Smooth muscle cell (in vitro differentiated cells): Measurements from ENCODE around the gene KATNAL2. TPM values are rescaled to one million over a fixed set of nuclear protein-coding genes. Genes with fewer than 3 reads are reported as not detected.
A peak's percentile ranks its signal among the peaks of the same experiment; 100 is the strongest.

Experiments
- DNase-seq: peaks from one replicate; lab custom pipeline; 2025; ENCODE audit not compliant: unreplicated experiment; lab: John Stamatoyannopoulos, UW
- H2AFZ ChIP-seq: fragments of 200-600 bp; sonication (generic); 2 replicates; pipeline ENCODE4 v1.6.0; 2016; ENCODE audit warnings: antibody characterized with exemption, low read depth, mild to moderate bottlenecking
- H3F3A ChIP-seq: fragments of 200-600 bp; sonication (generic); 2 replicates; pipeline ENCODE4 v1.6.0; 2017; ENCODE audit warnings: antibody characterized with exemption, low read depth
- H3K27ac ChIP-seq: fragments of 200-600 bp; sonication (generic); 2 replicates; pipeline ENCODE4 v1.5.1; 2016; ENCODE audit warnings: low read depth, mild to moderate bottlenecking
- H3K27me3 ChIP-seq: fragments of 200-600 bp; sonication (generic); 2 replicates; pipeline ENCODE4 v1.6.1; 2016; ENCODE audit warnings: low read depth, mild to moderate bottlenecking
- H3K36me3 ChIP-seq: fragments of 200-600 bp; sonication (generic); 2 replicates; pipeline ENCODE4 v1.5.1; 2016; ENCODE audit warnings: low read depth
- H3K4me1 ChIP-seq: fragments of 200-600 bp; sonication (generic); 2 replicates; pipeline ENCODE4 v1.5.1; 2016; ENCODE audit warnings: low read depth
- H3K4me2 ChIP-seq: fragments of 200-600 bp; sonication (generic); 2 replicates; pipeline ENCODE4 v1.6.0; 2016; ENCODE audit warnings: mild to moderate bottlenecking
- H3K4me3 ChIP-seq: fragments of 200-600 bp; sonication (generic); 2 replicates; pipeline ENCODE4 v1.5.1; 2016; ENCODE audit warnings: mild to moderate bottlenecking
- H3K79me2 ChIP-seq: fragments of 200-600 bp; sonication (generic); 2 replicates; pipeline ENCODE4 v1.6.0; 2016; ENCODE audit warnings: low read depth, mild to moderate bottlenecking
- H3K9ac ChIP-seq: fragments of 200-600 bp; sonication (generic); 2 replicates; pipeline ENCODE4 v1.6.0; 2016; ENCODE audit warnings: low read depth
- H3K9me3 ChIP-seq: fragments of 200-600 bp; sonication (generic); replicated peaks from 2 replicates; pipeline ENCODE4 v1.5.1; 2016; ENCODE audit warnings: low read depth
- H4K20me1 ChIP-seq: fragments of 200-600 bp; sonication (generic); 2 replicates; pipeline ENCODE4 v1.6.0; 2016; ENCODE audit warnings: low read depth
- CTCF ChIP-seq: fragments of 200-600 bp; sonication (generic); IDR thresholded peaks from 2 replicates; pipeline ENCODE4 v1.5.1; 2017; ENCODE audit warnings: borderline replicate concordance, mild to moderate bottlenecking, antibody characterized with exemption; ENCODE audit not compliant: insufficient read depth, poor library complexity, severe bottlenecking
- WGBS: methylation state at CpG from one replicate; pipeline ENCODE4 v1.1.7; 2016; ENCODE audit warnings: low lambda C conversion rate; 5-methylcytosine and 5-hydroxymethylcytosine counted together
- polyA plus RNA-seq: library from polyadenylated mRNA; unstranded; fragments of >200 nt; fragmentation: Nextera tagmentation; extraction: Ambion mirVana; gene quantifications from 2 replicates; pipeline ENCODE4 v1.2.1, GENCODE V29; 2016
- total RNA-seq: library from RNA; depleted of rRNA; stranded (reverse); fragments of >200 nt; gene quantifications from 2 replicates; pipeline ENCODE4 v1.2.3, GENCODE V29; 2014

The KATNAL2 gene
- total and polyA plus RNA-seq, 2 experiments from 2014 or later, result 0.31 to 2.1 TPM

DNA sequence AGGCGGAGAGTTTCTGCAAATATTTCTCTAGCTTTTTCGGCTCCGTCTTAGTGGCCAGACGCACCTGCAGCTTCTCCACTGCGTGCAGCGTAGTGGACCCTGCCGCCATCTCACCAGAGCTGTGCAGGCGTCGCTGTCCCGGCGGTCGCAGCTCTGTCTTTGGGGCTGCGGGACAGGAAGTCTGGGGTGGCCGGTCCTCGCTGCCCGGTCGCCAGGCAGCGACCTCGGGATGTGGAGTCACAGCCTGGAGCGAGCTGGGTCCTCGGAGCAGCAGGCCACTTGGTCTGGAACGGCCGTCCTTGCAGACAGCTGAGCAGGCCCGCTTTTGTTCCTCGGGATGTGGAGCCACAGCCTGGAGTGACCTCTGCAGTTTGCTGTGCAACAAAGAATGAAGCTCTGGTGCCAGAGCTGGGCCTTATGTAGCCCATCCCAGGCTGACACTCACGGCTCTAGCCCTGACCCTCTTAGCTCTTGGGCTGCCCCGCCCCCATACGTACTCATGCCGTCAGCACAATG lies 117.8 kb downstream of the KATNAL2 start, which contains the start of gene ELOA2:
ELOA2 (minus strand) TSS at position 466 of the 516 bp plus-strand sequence; CDS start at position 109, 357 bp downstream.
- H3K79me2 ChIP-seq, result no peaks in the 10 kb centered on the region
- no peak within 1 kb of the TSS for H2AFZ ChIP-seq
- DNase-seq, result no peak
- no peak within 1 kb of the TSS for H3K4me2 ChIP-seq
- no peak for TF ChIP-seq CTCF
- no peaks in the 10 kb centered on the region for H3F3A ChIP-seq
- WGBS, result 94% methylated on average over 29 of the region's 29 CpGs
- H3K9ac ChIP-seq, result no peak within 1 kb of the TSS
- no peaks in the 10 kb centered on the region for H4K20me1 ChIP-seq
- no peak within 1 kb of the TSS for H3K27ac ChIP-seq
- no peaks in the 10 kb centered on the region for H3K36me3 ChIP-seq
- H3K4me3 ChIP-seq, result no peak within 1 kb of the TSS
- no peaks in the 10 kb centered on the region for H3K4me1 ChIP-seq
- no peaks in the 10 kb centered on the region for H3K27me3 ChIP-seq
- H3K9me3 ChIP-seq, result no peaks in the 10 kb centered on the region

DNA sequence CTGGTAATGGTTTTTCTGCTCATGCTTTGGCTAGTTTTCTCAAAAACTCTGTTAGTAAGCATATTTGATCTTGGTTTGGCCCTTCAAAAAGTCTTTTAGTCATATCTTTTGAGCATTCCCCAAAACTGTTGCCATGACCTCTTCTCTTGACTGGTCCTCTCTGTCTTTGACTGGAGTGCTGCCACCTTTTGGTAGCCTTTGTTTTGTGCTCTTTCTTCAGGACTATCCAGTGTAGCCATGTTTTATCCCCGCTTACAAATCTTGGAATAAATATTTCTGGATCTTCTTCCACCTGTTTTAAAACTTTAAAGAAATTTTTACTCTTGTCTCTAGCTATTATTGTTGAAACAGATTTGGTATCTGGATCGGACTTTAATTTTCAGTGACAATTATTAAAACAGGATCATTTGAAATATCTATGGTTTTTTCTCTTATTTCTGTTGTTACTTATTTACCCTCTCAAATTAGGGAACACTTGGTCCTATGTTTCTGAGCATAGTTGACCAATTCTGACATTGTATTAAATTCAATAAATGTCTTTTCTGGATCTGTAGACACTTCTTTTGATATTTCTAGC lies 119.0 kb downstream of the KATNAL2 start:
- no peaks in the 10 kb centered on the region for H4K20me1 ChIP-seq
- no peak overlapping the region for H3K9ac ChIP-seq
- DNase-seq, result no peak
- H3K9me3 ChIP-seq, result no peaks in the 10 kb centered on the region
- no peaks in the 10 kb centered on the region for H3K36me3 ChIP-seq
- no peak overlapping the region for H3K4me2 ChIP-seq
- no peaks in the 10 kb centered on the region for H3K27me3 ChIP-seq
- H3K79me2 ChIP-seq, result no peaks in the 10 kb centered on the region
- H3K4me3 ChIP-seq, result no peak overlapping the region
- no peak overlapping the region for H3K27ac ChIP-seq
- H3F3A ChIP-seq, result no peaks in the 10 kb centered on the region
- no peak overlapping the region for H2AFZ ChIP-seq
- H3K4me1 ChIP-seq, result no peaks in the 10 kb centered on the region
- 57% methylated on average over 2 of the region's 2 CpGs for WGBS
- TF ChIP-seq CTCF, result peak; percentile 53

DNA sequence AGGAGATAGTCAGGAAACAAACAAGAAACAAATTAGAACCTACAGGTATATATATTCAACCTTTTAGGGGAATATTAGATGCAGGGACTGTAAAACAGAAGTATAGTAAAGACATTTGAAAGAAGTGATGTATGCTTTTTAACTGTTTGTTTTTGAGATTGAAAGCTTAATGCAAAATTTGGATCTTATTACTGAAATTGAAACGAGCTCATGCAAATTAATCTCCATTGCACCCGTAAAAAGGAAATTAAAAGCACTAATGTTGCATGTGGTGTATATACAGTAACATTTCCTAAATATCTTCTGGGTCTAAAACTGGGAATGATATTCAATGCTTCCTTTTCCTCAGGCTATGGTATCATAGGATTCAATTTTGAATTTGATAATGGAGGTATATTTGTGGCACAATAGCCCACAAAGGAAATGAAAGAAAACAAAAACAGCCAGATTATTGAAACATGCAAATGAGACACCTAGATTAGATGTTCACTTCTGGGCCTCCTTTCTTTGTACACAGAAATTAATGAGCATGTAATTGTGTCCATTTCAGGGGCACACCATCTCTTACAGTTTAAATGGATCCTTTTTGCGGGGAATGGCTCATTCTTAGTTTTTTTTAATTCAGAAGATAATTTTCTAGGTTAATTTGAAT lies 119.7 kb downstream of the KATNAL2 start:
- H3K4me3 ChIP-seq, result no peak overlapping the region
- H3K4me1 ChIP-seq, result no peaks in the 10 kb centered on the region
- H3K9ac ChIP-seq, result no peak overlapping the region
- 90% methylated on average over 3 of the region's 3 CpGs for WGBS
- no peak for TF ChIP-seq CTCF
- H3K27ac ChIP-seq, result no peak overlapping the region
- DNase-seq, result no peak
- H3K79me2 ChIP-seq, result no peaks in the 10 kb centered on the region
- no peak overlapping the region for H2AFZ ChIP-seq
- no peaks in the 10 kb centered on the region for H3K9me3 ChIP-seq
- H3K36me3 ChIP-seq, result no peaks in the 10 kb centered on the region
- H3K27me3 ChIP-seq, result no peaks in the 10 kb centered on the region
- H3F3A ChIP-seq, result no peaks in the 10 kb centered on the region
- no peaks in the 10 kb centered on the region for H4K20me1 ChIP-seq
- no peak overlapping the region for H3K4me2 ChIP-seq

DNA sequence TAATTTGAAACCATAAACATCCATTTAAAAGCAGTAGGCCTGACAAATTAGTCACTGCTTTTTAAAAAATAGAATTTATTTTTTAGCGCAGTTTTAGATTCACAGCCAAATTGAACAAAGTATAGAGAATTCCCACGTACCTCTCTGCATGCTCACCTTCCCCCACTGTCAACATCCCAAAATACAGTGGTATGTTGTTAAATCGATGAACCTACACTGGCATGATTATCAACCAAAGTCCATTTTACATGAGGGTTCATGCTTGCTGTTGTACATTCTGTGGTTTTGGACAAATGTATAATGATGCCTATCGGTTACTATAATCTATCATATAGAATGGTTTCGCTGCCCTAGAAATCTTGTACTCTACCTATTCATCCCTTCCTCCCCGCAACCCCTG lies 123.6 kb downstream of the KATNAL2 start:
- Histone ChIP-seq H3K27me3 (no peaks in the 10 kb centered on the region), H3K4me1 (no peaks in the 10 kb centered on the region), H3K79me2 (no peaks in the 10 kb centered on the region), H4K20me1 (no peaks in the 10 kb centered on the region), H3K27ac (no peak overlapping the region), H3K9ac (no peak overlapping the region), H3K9me3 (no peaks in the 10 kb centered on the region), H2AFZ (no peak overlapping the region), H3F3A (no peaks in the 10 kb centered on the region), H3K4me3 (no peak overlapping the region), H3K36me3 (no peaks in the 10 kb centered on the region), H3K4me2 (no peak overlapping the region)
- 95% methylated on average over 6 of the region's 6 CpGs for WGBS
- no peak for DNase-seq
- TF ChIP-seq CTCF, result no peak
